Femur (tissue), 1 donor: ENCODE results near the gene S1PR3.

ENCODE experiments used
- DNase-seq: peaks from one replicate; pipeline ENCODE4 v3.0.0-alpha.2; 2017

S1PR3 gene

DNA sequence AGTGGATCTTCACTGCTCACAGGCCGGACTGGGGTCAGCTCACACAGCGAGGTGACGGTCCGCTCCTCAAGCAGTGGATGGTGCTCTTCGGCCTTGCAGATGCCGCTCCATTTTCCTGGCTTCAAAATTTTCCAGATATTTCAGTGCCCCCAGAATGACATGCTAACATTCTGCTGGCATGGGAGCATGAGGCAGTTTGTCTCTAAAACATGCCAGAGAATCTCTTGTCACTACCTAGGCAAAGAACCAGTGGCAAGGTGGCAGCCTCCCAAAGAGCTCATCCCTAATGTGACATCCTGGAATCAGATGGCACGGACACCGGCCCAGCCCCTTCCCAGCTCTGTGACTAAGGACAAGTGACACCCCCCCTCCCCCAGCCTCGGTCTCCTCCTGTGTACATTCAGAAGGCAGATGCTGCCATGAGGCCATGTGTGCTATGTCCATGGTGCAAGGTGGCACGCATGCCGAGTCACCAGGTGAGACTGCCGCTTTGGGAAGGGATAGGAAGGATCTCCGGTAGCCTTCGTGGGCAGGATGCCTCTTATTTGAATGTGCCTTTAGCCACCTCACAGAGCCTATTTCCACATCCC, 2.7 kb downstream of the S1PR3 start:
- DNase-seq, result no peak

DNA sequence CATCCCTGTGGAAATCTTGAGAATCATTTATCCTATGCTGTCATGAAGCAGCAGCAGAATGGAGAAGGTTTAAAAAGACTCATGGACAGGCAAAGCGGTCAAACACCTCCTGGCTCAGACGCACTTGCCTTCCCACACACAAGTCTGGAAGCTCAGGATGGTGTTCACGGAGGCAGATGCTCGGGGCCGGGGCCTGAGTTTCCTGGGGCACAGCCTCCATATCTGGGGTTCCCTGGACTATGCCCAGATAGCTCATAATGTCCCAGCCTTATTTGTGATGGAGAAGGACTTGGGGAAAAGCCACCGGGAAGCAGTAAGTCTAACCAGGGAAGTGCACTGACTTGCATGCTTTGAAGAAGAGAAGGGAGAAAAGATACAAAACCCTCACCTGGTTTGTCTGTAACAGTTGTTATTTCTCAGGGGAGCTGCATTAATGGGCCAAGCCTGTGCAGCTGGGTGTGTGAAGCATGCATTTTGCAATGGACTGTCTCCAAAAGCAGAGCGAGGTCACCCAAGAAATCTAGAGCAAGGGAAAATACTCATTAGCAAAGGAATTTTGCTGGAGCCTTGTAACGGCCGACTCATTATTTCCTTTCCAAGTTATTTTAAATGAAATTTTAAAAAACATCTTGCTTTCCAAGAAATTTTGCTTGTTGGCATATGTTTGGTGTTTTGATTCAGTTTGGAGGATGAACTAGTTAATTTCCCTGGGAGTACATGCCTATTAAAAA, 3.4 kb downstream of the S1PR3 start:
- peak; percentile 71 for DNase-seq

DNA sequence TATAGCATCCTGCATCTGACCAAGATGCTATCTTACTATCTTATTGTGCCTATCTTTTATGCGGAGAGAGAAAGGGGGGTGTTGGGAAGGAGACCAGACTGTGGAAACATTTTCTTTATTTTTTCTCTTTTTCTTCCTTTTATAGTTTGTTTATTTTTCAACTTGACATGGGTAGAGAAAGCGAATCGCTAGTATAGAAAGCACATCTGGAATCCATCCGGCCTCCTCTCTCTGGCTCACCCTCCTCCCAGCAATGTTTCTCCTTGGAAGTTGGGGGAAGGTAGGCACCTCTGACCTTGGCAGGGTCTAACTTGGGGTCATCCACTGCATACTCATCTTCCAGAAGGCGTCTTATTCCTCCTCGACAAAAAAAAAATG, 3.9 kb downstream of the S1PR3 start:
- no peak for DNase-seq

DNA sequence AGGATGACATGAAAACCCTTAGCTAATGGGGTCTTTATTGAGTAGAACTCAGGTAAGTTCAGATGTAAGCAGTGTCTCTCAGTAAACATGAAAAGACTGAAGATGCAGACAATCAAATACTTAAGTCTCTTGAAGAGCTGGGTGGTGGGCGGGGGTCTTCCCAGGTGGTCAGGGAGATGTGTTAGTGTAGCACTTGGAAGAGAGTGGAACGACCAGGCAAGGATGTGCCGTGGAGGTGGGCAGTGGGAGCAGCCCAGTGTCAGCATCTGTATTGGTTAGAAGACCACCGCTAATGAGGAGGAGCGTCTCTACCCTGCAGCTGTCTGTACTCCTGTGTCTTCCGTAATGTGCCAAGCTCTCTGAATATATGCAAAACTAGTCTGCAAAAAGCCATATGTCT, 4.4 kb downstream of the S1PR3 start:
- no peak for DNase-seq

DNA sequence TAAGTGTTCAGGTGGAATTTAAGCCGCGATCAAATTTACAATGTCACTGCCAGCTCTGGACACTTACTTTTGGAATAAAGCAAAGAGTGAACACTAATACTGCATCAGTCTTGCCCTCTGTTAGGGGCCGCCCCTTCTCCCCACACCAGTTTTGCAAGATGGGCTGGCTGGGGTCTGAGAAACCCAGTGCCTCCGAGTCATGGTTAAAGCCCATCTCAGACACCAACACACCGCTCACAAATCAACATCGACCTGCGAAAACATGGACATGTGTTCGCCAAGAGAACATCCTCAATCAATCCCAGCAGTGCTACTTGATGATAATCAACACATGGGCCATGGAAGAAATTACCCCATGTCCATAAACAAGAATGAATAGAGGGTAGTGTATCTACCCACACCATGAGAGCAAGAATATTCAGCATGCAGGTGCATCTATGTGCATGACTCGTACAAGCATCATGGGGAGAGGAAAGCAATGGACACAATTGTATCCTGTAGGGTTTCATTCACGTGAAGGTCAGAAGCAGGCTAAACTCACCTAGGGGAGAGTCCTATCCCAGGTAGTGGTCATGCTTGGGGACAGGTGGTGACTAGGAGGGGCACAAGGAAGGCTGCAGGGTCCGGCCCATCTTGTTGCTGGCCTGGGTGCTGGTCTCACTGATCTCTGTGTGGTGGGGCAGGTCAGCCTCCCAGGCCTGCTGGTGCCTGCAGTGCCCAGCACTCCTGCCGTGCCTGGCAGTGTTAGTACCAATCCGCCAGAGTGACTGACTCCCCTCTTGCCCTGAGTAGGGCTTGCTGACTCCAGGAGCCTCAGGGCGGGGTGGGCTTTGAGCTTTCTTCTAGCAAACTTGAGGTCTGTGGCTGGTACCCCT, 5.0 kb downstream of the S1PR3 start:
- no peak for DNase-seq

DNA sequence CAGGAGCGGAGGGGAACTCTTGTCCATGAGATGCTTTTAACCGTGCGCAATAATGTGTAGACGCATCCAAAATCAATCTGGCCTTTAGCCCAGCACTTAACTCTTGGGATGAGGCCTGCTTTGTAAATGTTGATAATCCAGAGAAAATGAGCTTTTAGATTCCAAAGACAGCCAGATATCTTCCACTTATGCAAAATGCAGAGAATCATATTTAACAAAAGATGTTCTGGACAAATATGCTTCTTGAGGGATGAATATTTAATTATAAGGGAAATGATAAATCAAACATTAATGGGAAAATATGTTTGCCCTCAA, 5.6 kb downstream of the S1PR3 start:
- DNase-seq, result no peak

DNA sequence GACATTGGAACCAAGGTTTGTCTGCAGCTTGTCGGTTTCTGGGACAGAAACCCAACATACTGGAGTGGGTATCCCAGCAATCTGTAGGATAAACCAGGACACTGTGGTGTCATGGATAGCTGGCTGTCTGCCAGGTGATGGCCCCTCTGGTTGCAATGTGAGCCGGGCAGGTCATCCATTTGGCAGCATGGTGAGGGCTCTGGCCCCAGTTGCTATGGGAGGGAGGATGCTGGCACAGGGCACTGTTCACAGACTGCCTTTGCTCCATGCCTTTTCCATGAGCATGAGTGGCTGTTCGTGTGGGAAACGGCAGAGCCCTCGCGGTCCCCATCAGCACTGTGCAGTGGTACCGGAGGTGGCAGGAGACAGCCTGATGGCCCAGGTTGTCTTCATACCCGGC, 6.4 kb downstream of the S1PR3 start:
- DNase-seq, result no peak

DNA sequence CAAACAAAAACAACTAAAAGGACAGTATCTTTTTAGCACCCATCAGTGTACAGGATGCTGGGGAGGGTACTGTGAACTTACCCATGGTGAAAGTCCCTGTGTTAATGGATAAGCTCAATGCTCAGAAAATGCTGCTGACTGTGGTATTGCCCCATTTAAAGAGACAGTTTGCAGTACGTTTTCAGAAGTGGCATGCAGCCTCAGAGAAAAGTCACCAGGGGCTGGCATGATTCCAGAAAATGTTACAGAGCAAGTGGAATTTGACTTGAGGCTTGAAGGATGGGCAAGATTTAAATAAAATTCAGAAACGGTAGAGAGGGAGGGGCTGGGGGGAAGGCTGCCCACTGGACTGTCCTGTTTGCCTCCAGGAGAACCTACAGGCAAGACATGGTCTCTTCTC, 7.2 kb downstream of the S1PR3 start:
- no peak for DNase-seq

DNA sequence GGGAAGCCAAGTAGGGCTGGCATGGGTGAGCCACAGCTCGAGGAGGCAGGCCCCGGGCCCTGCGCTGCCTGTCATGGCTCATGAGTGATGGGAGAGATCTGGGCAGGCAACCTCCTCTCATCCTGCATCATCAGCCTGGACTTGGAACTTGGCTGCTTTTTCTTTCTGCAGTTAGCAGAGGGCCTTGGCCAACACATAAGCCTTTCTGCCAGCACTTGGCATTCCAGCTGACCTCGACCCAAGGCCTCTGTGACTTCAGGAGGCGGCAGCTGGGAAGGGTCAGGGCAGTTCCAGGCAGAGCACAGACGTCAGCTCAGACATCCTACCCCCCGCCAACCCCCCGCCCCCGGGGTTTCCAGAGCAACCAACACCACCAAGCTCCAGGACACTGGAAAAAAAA, 7.6 kb downstream of the S1PR3 start:
- peak; percentile 76 for DNase-seq

DNA sequence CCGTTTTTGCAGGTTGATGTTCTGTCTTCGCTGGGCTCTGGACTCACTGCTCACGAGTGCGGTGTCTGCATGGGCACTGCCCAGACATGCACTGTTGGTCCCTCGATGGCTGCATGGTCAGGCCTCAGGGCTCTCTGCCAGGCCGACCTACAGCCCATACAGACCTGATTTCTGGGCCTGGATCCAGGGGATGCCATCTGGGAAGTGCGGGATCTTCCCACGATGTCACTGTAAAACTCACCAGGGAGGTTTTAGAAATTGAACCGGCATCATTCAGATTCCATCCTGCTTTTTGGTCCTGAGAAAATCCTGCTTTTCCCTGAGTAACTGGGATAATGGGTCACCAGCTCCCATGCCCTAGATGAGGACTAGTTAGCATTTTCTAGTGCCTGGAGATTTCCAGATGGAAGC, 9.1 kb downstream of the S1PR3 start:
- no peak for DNase-seq

DNA sequence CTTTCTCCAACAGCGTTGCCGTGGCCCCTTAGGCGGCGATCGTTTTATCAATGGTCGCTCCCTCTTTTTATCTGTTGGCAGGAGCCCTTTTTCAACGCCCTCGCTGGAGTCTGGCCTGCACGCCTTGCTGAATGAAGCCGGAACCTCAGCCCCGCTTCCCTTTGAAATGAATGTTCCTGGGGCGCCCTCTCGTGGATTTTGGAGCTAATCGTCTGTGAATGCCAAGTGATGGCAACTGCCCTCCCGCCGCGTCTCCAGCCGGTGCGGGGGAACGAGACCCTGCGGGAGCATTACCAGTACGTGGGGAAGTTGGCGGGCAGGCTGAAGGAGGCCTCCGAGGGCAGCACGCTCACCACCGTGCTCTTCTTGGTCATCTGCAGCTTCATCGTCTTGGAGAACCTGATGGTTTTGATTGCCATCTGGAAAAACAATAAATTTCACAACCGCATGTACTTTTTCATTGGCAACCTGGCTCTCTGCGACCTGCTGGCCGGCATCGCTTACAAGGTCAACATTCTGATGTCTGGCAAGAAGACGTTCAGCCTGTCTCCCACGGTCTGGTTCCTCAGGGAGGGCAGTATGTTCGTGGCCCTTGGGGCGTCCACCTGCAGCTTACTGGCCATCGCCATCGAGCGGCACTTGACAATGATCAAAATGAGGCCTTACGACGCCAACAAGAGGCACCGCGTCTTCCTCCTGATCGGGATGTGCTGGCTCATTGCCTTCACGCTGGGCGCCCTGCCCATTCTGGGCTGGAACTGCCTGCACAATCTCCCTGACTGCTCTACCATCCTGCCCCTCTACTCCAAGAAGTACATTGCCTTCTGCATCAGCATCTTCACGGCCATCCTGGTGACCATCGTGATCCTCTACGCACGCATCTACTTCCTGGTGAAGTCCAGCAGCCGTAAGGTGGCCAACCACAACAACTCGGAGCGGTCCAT, 10.0 kb downstream of the S1PR3 start:
- peak; percentile 91 for DNase-seq

DNA sequence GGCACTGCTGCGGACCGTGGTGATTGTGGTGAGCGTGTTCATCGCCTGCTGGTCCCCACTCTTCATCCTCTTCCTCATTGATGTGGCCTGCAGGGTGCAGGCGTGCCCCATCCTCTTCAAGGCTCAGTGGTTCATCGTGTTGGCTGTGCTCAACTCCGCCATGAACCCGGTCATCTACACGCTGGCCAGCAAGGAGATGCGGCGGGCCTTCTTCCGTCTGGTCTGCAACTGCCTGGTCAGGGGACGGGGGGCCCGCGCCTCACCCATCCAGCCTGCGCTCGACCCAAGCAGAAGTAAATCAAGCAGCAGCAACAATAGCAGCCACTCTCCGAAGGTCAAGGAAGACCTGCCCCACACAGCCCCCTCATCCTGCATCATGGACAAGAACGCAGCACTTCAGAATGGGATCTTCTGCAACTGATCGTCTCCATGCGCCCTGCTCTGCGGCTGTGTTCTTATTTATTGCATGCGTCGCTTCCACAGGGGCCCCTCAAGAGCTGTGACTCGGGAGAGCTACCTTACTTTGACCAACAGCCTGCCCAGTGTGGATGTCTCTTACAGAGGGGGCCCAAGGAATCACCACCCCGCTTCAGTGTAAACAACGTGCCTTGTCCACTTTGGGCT, 10.8 kb downstream of the S1PR3 start:
- no peak for DNase-seq

DNA sequence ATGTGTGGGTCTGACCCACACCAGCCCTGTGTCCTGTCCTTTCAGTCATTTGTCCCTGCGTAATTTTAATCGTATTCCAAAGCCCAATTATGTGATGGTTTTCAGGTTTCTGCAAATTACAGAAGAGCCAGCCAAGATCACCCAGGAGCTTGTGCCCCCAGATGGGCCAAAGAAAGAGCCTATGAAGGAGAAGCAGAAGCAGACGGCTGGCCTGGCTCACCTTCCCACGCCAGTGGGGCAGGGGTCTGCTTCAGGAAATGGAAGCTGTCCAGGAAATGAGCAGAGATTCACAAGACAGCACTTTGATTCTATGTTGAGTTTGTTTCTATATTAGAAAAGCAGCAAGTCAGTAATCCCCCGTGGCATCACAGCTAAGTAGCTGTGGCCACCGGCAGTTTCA, 11.7 kb downstream of the S1PR3 start:
- DNase-seq, result no peak

DNA sequence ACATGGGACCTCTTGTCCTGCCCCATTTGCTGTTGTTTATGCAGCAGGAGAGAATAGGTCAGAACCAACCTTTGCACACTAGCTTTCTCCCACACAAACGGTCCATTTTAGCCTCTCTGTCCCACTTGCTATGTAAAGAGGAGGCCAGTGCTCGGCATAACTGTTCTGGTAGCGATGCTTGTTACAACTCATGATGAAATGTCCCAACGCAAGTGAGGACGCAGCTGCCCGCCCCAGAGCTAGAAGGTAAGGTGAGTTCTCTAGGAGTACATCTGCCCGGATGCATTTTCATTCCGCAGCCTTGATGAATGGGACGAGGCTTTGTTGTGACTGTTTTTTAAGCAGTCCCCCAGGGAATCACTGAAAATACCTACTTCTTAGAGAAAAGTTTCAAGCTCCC, 14.1 kb downstream of the S1PR3 start:
- no peak for DNase-seq

DNA sequence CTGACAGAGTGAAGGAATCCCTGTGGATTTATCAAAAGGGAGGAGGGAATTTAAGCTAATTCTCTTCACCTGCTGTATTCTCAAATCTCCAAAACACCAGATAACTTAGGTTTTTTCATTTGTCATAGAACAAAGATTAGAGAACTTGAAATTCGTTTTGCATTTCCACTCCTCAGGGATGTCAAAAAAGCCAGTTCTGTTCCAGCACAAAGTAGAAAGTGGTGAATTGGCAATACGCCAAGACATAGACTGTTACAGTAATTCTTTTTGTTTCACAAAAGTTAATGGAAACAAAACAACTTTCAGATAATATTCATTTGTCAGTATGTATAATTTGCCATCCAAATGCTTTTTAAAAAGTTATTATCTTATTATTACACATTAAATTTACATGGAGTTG, 15.0 kb downstream of the S1PR3 start:
- DNase-seq, result no peak

DNA sequence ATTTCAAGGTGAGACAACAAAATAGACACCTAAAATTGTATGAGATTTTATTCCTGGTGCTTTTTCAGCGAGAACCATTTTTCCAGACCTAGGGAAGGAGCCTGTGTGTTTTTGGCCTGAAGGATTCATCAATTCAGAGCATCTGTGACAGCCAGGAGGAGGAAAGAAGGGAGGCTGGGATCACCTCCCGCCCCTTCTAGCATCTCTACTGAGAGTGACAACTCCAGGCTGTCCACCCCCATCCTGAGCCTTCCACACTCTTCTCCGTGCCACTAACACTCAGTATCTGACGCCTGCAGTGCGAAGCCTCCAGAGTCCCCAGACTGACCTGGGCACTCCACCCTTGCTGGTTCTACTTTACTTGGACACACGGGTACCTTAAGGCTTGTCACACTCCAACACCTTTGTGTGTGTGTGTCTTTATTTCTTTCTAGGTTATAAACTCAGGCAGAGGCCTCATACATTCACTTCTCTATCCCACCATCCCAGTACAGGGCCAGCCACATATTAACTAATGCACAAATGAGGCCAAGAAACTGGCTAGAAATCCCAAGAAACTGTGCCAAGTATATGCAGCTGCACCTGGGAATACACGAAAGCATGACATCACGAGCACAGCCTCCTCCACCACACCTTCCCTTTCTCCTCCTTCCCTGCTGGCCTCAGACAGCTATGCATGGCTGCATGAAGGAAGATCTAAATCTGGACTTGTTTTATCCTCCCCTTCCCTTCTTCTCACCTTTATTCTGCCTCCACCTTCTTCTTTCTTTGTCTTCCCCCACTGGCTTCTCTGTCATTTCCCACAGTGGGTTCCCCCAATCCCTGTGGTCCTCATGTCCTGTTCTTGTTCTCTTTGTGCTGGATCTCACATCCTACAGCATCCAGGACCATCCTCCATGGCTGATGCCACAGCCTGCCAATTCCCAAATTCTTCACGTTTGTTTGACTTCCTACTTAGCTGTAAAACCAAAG, 16.0 kb downstream of the S1PR3 start:
- no peak for DNase-seq

DNA sequence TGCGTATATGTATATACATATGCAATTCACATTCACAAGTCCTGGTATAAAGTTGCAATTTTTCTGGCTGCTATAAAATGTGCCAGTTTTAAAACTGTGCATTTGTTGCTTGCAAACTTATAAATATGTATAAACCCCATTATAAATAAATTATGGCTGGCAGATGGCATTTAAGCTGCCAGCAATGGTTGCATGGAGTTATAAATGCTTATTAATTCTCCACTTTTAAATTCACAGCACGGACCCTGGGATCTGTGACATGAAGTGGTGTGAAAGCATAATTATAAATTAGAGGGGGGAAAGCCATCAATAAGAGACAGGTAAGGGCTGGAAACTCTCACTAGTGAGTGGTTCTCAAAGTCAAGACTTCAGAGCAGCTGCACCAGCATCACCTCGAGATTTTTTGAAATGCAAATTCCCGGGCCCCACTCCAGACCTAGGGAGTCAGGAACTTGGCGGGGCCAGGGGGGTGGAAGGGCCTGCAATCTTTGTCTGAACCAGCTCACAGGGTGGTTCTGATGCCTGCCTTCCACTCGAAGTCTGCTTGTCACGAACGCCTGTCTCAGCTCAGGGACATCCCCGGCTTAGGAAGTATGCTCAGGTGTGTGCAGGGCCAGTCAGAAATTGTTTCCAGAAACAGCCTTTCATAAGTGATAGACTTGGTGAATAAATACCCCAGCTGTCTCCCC, 16.9 kb downstream of the S1PR3 start:
- no peak for DNase-seq

DNA sequence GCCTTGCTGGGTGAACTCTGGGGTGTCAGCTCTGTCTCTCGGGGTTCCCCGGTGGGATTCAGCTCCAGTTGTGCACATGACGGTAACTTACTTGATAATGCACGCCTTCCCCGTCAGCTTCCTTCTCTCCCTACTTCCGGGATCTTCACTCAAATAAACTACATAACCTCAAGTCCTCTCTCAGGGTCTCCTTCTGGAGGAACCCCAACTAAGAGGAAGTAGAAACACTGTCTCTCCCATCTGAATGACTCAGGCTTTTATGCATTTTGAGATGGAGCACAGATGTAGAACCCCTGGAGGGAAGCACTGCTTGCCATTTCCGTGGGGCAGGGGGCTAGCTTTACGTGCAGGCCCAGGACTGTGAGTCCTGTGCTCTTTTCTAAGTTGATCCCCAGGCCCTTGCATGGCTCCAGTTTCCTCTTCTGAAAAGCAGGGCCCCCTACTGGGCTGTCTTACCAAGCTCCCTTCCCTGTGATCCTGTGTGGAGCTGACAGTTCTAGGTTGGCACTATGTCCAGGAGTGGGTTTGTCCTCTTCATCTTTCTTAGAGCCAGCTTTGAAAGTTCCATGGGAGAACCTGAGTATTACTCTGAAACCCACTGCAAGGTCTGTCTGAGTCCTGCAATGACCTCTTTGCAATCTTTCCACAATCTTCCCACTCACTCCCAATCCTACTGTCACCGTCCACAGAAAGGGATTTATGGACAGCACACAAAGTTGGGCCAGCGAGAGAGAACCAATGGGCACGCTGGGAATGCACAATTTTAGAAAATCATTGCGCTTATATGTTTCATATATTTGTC, 17.7 kb downstream of the S1PR3 start:
- DNase-seq, result no peak

DNA sequence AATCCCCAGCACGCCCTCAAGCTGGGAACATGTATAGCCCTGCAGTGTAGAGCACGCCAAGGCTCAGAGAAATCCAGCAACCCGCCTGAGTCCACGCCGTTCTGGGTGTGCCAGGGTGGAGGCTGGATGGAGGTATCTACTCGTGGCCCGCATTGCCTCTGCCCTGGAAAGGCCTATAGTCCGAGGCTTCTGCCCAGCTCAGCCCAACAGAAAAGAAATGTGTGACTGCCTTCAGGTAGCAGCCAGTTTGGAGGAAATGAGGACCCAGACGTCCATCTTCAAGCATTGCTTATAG, 18.2 kb downstream of the S1PR3 start:
- no peak for DNase-seq

DNA sequence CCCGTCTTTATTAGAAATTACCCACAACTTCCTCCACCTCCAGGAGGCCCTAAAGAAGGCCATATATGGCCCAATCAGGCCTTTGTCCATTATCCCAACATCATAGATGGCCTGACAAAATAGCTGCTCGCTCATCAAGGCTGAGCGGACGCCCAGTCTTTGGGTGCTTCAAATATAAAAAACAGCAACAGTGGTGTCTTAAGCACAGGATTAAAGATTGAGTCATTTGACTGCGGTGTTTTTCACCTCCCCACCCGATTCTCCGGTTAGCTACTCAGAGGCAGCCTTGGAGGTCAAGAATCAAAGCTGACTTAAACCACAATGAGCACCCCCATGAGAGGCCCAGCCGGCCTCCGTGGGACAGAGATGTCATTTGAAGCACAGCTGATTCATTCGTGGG, 18.8 kb downstream of the S1PR3 start:
- no peak for DNase-seq
